ENCODE data around the gene LCN15. TPM values are rescaled to one million over a fixed set of nuclear protein-coding genes. Genes with fewer than 3 reads are reported as not detected.

The LCN15 gene
- total RNA-seq, 1 experiment from 2014 or later = not detected

- DNase-seq (ENCODE audit: extremely low read depth, low read depth) = no peak
Observed at GRCh38 chr9:136724772-136725171, 39.5 kb downstream of the LCN15 start.

GRCh38 chr9:136723989-136724388, 40.3 kb downstream of the LCN15 start:
- no peak for DNase-seq (ENCODE audit: extremely low read depth, low read depth)

GRCh38 chr9:136723362-136723976, 40.8 kb downstream of the LCN15 start:
- DNase-seq (ENCODE audit: extremely low read depth, low read depth) = no peak

GRCh38 chr9:136722969-136723356, 41.4 kb downstream of the LCN15 start:
- DNase-seq (ENCODE audit: extremely low read depth, low read depth) = no peak

GRCh38 chr9:136722093-136722968, 42.0 kb downstream of the LCN15 start:
- DNase-seq (ENCODE audit: extremely low read depth, low read depth) = no peak

- DNase-seq (ENCODE audit: extremely low read depth, low read depth) = peak; percentile 67
Observed at GRCh38 chr9:136721339-136722092, 42.8 kb downstream of the LCN15 start.

- DNase-seq (ENCODE audit: extremely low read depth, low read depth) = no peak
Observed at GRCh38 chr9:136720898-136721338, 43.4 kb downstream of the LCN15 start.

GRCh38 chr9:136720251-136720897, 43.9 kb downstream of the LCN15 start:
- no peak for DNase-seq (ENCODE audit: extremely low read depth, low read depth)

GRCh38 chr9:136719195-136719880, 45.0 kb downstream of the LCN15 start:
- no peak for DNase-seq (ENCODE audit: extremely low read depth, low read depth)

GRCh38 chr9:136718345-136719194, 45.7 kb downstream of the LCN15 start:
- no peak for DNase-seq (ENCODE audit: extremely low read depth, low read depth)

- DNase-seq (ENCODE audit: extremely low read depth, low read depth) = no peak
Observed at GRCh38 chr9:136717399-136717798, 46.9 kb downstream of the LCN15 start.

GRCh38 chr9:136714893-136715274, 49.4 kb downstream of the LCN15 start:
- no peak for DNase-seq (ENCODE audit: extremely low read depth, low read depth)

- DNase-seq (ENCODE audit: extremely low read depth, low read depth) = no peak
Observed at GRCh38 chr9:136714096-136714892, 50.0 kb downstream of the LCN15 start.

- no peak for DNase-seq (ENCODE audit: extremely low read depth, low read depth)
Observed at GRCh38 chr9:136713550-136713949, 50.8 kb downstream of the LCN15 start.

- DNase-seq (ENCODE audit: extremely low read depth, low read depth) = no peak
Observed at GRCh38 chr9:136712690-136713544, 51.4 kb downstream of the LCN15 start.

- DNase-seq (ENCODE audit: extremely low read depth, low read depth) = no peak
Observed at GRCh38 chr9:136711751-136712689, 52.3 kb downstream of the LCN15 start, which contains the start of gene DIPK1B. TSS of gene DIPK1B (plus strand) at chr9:136712572. CDS start at chr9:136712666, 94 bp downstream.
